Dermis blood vessel endothelial cell (primary cell): Measurements from ENCODE around the gene CDKAL1. TPM values are rescaled to one million over a fixed set of nuclear protein-coding genes. Genes with fewer than 3 reads are reported as not detected.

Source experiments
- DNase-seq: peaks from one replicate; pipeline ENCODE4 v3.0.0; 2010
- total RNA-seq: library from RNA; depleted of rRNA; stranded (reverse); fragments of >200 nt; gene quantifications from 2 replicates; pipeline ENCODE4 v1.2.3, GENCODE V29; 2014

CDKAL1 gene
- total RNA-seq, 1 donor from 2014 or later = 28.1 TPM

GRCh38 chr6:20850686-20851416 is 316.6 kb downstream of the CDKAL1 start:
- DNase-seq = no peak

- no peak for DNase-seq
These were observed 317.5 kb downstream of the CDKAL1 start for GRCh38 chr6:20851795-20852194.

- no peak for DNase-seq
These were observed 319.6 kb downstream of the CDKAL1 start for GRCh38 chr6:20853828-20854227.

GRCh38 chr6:20856681-20857288 is 322.5 kb downstream of the CDKAL1 start:
- no peak for DNase-seq

- DNase-seq = no peak
These were observed 327.2 kb downstream of the CDKAL1 start for GRCh38 chr6:20861481-20861880.

- no peak for DNase-seq
These were observed 331.8 kb downstream of the CDKAL1 start for GRCh38 chr6:20866036-20866435.

- DNase-seq = no peak
These were observed 332.9 kb downstream of the CDKAL1 start for GRCh38 chr6:20866935-20867703.

GRCh38 chr6:20868397-20869096 is 334.3 kb downstream of the CDKAL1 start:
- DNase-seq = no peak

GRCh38 chr6:20870021-20870420 is 335.8 kb downstream of the CDKAL1 start:
- DNase-seq = peak; percentile 3

- DNase-seq = peak; percentile 51
These were observed 336.2 kb downstream of the CDKAL1 start for GRCh38 chr6:20870493-20870892.

GRCh38 chr6:20873425-20874190 is 339.4 kb downstream of the CDKAL1 start:
- peak; percentile 51 for DNase-seq

GRCh38 chr6:20875369-20875963 is 341.2 kb downstream of the CDKAL1 start:
- peak; percentile 76 for DNase-seq

- peak; percentile 48 for DNase-seq
These were observed 341.8 kb downstream of the CDKAL1 start for GRCh38 chr6:20876036-20876435.

GRCh38 chr6:20876561-20876960 is 342.3 kb downstream of the CDKAL1 start:
- peak; percentile 2 for DNase-seq

GRCh38 chr6:20877008-20877937 is 343.0 kb downstream of the CDKAL1 start:
- peak; percentile 94 for DNase-seq

GRCh38 chr6:20879121-20879520 is 344.9 kb downstream of the CDKAL1 start:
- DNase-seq = peak; percentile 2

- peak; percentile 59 for DNase-seq
These were observed 345.3 kb downstream of the CDKAL1 start for GRCh38 chr6:20879526-20879925.

- DNase-seq = no peak
These were observed 347.1 kb downstream of the CDKAL1 start for GRCh38 chr6:20881365-20881764.

- DNase-seq = no peak
These were observed 347.8 kb downstream of the CDKAL1 start for GRCh38 chr6:20882014-20882413.

GRCh38 chr6:20885076-20885475 is 350.8 kb downstream of the CDKAL1 start:
- DNase-seq = no peak

GRCh38 chr6:20891161-20891560 is 356.9 kb downstream of the CDKAL1 start:
- DNase-seq = no peak
